Measurements from ENCODE around the gene CXXC5. TPM values are rescaled to one million over a fixed set of nuclear protein-coding genes. Genes with fewer than 3 reads are reported as not detected.
"Not testable (repeated sequence)": the region's sequence is repeated elsewhere in the genome, so short reads cannot be mapped to it uniquely, and the experiment has no call there.

CXXC5 gene
- total RNA-seq, 1 experiment from 2014 or later = 220 TPM

- no peak for DNase-seq (ENCODE audit: low spot score)
Observed at GRCh38 chr5:139709582-139710318, 61.6 kb downstream of the CXXC5 start.

DNA sequence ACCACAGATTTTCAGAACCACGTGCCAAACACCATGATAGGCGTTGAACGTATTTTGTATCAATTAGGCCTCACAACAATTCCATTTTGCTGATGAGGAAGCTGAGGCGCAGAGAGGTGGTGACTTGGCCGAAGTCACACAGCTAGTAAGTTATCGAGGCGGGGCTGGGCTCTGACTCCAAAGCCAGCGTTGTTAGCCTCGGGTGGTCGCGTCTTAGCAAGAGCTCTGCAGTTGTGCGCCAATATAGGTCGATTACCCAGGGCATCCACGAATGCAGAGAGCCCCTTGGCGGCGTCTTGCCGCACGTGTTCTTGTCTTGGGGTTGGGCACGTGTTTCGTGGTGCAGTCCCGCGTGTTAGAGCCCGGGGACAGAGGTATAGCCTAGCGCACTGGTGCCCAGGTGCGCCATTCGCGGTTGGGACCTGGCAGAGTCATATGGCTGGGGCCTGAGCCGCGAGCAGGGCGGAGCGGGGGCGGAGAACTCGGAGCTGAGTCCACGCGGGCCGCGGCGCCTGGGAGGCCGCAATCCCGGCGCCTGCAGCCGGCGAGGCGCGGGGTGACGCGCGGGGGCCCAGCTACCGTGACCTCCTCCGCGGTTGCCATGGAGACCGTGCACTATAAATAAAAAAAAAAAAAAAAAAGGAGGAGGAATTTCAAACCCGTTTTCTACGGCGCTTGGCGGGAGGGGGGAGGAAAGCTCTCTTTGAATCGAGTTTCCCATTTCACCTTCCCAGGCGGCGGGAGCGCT is 62.3 kb downstream of the CXXC5 start:
- DNase-seq (ENCODE audit: low spot score) = peak; percentile 65

- DNase-seq (ENCODE audit: low spot score) = no peak
Observed at GRCh38 chr5:139711067-139711905, 63.1 kb downstream of the CXXC5 start.

GRCh38 chr5:139711906-139712224 is 63.7 kb downstream of the CXXC5 start:
- DNase-seq (ENCODE audit: low spot score) = no peak

DNA sequence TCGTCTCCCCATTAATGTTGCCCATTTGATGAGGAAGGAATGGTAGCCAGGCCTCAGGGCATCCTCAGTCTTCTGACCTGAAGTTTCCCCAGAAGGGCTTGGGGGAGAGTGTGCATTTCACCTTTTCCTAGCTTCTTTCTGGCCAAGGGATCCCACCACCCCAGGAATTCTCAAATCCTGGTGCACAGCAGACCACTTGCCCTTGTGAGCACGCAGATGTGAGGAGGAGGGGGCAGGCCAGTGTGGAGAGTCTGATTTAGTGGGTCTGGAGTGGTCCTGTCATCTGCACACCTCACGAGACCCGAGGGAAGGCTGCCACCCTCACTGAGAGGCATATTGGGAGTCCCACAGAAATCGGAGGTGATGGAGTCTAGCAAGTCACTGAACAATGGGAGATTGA is 64.3 kb downstream of the CXXC5 start:
- no peak for DNase-seq (ENCODE audit: low spot score)

DNA sequence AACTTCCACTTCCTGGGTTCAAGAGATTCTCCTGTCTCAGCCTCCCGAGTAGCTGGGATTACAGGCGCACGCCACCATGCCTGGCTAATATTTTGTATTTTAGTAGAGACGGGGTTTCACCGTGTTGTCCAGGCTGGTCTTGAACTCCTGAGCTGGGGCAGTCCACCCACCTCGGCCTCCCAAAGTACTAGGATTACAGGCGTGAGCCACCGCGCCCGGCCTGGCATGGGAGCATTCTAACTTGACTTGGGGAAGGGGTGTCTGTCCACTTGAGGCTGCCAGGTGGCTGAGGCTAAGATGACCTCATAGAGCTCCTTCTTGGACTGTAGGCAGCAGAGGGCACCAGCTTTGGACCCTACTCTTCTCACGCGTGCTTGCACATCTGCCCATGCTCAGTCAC is 65.7 kb downstream of the CXXC5 start:
- DNase-seq (ENCODE audit: low spot score) = not testable (repeated sequence)

DNA sequence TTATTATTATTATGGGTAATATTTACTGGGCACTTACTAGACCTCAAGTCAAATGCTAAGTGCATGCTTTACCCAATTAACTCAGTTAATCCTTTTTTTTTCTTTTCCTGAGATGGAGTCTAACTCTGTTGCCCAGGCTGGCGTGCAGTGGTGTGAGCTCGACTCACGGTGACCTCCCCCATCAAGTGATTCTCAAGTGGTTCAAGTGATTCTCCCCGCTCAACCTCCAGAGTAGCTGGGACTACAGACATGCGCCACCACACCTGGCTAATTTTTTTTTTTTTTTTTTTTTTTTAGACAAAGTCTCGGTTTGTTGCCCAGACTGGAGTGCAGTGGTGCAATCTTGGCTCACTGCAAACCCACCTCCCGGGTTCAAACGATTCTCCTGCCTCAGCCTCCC is 69.1 kb downstream of the CXXC5 start:
- DNase-seq (ENCODE audit: low spot score) = no peak

DNA sequence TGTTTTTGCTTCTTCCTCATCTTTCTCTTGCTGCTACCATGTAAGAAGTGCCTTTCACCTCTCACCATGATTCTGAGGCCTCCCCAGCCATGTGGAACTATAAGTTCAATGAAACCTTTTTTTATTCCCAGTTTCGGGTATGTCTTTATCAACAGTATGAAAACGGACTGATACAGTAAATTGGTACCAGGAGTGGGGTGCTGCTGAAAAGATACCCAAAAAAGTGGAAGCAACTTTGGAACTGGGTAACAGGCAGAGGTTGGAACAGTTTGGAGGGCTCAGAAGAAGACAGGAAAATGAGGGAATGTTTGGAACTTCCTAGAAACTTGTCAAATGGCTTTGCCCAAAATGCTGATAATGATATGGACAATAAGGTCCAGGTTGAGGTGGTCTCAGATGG is 70.3 kb downstream of the CXXC5 start:
- not testable (repeated sequence) for DNase-seq (ENCODE audit: low spot score)

GRCh38 chr5:139719970-139720369 is 71.8 kb downstream of the CXXC5 start:
- DNase-seq (ENCODE audit: low spot score) = not testable (repeated sequence)

DNA sequence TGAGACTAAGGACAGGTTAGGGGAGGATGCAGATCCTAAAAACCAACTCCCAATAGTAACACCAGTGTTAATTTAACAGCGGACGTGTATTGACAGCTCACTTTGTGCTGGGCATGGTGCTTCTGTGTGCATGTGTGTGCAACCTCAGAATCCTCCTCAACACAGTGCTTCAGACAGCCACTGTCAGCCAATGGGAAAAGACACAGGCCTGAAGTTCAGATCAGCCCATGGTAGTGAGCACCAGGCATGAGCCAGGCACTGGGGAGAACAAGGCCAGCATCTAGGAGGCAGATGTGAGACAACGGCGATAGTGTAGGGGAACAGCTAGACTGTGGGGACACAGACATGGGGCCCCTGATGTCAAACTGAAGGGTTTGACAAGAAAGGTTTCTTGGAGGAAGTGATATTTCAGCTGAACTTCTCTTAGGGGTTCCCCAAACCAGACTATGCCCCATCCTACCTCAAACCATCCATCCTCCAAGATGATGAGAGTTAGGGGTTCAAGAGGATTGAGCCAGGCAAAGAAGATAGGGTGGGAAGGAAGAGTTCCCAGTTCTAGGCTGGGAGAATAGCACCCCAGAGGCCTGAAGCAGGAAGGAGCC is 75.9 kb downstream of the CXXC5 start:
- DNase-seq (ENCODE audit: low spot score) = no peak

- DNase-seq (ENCODE audit: low spot score) = no peak
Observed at GRCh38 chr5:139725073-139725830, 77.1 kb downstream of the CXXC5 start.

DNA sequence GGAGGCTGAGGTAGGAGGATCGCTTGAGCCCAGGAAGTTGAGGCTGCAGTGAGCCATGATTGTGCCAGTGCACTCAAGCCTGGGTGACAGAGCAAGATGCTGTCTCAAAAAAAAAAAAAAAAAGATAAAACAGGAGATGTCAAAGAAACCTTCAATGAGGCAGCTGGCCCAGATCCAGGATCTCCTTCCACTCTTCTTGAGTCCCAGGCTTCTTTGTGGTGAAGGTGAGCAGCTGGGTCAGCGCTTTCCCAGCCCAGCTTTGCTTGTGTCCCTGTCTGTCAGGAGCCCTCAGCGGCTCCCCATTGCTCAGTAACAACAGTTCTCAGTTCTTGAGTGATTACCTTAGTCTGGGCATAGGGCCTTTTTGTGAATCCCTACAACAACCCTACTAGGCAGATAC is 78.1 kb downstream of the CXXC5 start:
- DNase-seq (ENCODE audit: low spot score) = no peak

DNA sequence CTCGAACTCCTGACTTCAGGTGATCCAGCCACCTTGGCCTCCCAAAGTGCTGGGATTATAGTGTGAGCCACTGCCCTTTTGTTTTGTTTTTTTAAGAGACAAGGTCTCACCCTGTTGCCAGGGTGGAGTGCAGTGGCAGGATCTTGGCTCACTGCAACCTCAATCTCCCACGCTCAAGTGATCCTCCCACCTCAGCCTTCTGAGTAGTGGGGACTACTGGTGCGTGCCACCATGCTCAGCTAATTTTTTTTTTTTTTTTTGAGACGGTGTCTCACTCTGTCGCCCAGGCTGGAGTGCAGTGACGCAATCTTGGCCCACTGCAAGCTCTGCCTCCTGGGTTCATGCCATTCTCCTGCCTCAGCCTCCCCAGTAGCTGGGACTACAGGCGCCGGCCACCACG is 79.5 kb downstream of the CXXC5 start:
- DNase-seq (ENCODE audit: low spot score) = not testable (repeated sequence)

DNA sequence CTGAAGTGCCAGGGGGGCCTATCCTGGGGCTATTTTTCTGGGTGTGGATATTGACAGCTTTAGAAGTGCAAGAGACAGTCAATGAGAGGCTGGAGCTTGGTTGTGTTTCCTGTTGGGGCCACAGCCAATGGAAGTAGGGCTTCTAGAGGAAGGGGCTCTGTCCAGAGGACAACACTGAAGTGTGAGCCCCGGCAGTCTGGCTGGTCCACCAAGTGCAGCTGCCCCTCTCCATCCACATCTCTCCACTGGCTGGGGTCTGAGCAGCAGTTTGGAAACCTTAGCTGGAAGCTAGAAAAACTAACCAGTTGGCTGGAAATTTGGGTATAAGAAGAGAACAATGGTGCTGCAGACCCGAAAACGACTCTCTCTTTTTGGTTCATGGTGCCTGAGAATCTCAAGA is 83.1 kb downstream of the CXXC5 start:
- no peak for DNase-seq (ENCODE audit: low spot score)

DNA sequence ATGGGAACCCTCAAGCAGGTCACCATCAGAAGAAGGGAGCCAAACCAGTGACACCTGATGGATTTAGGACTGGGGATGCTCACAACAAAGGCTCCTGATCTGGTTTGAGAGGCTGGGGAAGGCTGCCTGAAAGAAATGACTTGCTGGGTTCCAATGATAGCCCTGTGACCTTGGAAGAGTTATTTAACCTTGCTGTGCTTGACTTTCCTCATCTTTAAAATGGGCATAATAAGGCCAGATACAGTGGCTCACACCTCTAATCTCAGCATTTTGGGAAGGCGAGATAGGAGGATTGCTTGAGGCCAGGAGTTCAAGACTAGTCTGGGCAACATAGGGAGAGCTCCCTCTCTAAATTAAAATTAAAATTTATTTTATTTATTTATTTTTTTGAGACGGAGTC is 83.9 kb downstream of the CXXC5 start:
- DNase-seq (ENCODE audit: low spot score) = no peak

DNA sequence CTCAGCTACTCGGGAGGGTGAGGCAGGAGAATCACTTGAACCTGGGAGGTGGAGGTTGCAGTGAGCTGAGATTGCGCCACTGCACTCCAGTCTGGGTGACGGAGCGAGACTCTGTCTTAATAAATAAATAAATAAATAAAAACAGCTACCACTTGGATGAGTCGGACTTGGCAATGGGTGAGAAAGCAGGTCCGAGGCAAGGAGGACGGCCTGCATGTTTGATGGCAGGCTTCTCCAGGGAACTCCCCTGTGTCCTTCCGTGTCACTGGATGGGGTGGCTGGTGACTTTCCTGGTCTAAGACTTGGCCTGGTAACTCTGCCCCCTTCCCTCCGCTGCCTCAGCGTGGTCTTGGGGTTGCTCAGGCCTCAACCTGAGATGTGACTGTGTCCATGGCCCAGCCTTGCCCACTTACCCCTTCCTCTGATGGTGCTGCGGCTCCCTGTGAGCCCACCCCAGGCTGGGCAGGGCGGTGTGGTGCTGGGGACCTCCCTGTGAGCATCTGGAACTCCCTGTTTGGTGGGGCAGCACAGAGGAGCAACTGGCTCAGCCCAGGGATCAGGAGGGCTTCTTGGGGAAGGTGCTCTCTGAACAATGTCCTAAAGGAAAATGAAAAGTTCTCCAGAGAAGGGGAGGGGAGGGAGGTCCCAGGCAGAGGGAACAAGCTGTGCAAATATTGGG is 85.0 kb downstream of the CXXC5 start:
- DNase-seq (ENCODE audit: low spot score) = no peak

Data from HT-29 (cell line).